Measurements from ENCODE around the gene CCL4L2. TPM values are rescaled to one million over a fixed set of nuclear protein-coding genes. Genes with fewer than 3 reads are reported as not detected.
"Not testable (repeated sequence)": the region's sequence is repeated elsewhere in the genome, so short reads cannot be mapped to it uniquely, and the experiment has no call there.

CCL4L2 gene
- total RNA-seq, 1 experiment from 2014 or later = not detected

GRCh38 chr17:36222967-36223366 lies 12.1 kb downstream of the CCL4L2 start:
- H3K36me3 ChIP-seq; DNase-seq (ENCODE audit: low read depth in 1 of 2, low spot score in 2 of 2); H3K4me1 ChIP-seq (replicated peaks): not testable (repeated sequence)

GRCh38 chr17:36229644-36230043 lies 18.8 kb downstream of the CCL4L2 start:
- not testable (repeated sequence) for H3K4me3 ChIP-seq; H3K27ac ChIP-seq; H3K9me3 ChIP-seq (replicated peaks); H3K4me1 ChIP-seq (replicated peaks); H3K36me3 ChIP-seq; DNase-seq (ENCODE audit: low read depth in 1 of 2, low spot score in 2 of 2); H3K27me3 ChIP-seq (replicated peaks)

More at GRCh38 chr17:36222967-36223366, 12.1 kb downstream of the CCL4L2 start:
- not testable (repeated sequence) for H3K9me3 ChIP-seq (replicated peaks); H3K27ac ChIP-seq; H3K27me3 ChIP-seq (replicated peaks); H3K4me3 ChIP-seq

GRCh38 chr17:36242046-36242445 lies 31.2 kb downstream of the CCL4L2 start:
- H3K4me3 ChIP-seq; DNase-seq (ENCODE audit: low read depth in 1 of 2, low spot score in 2 of 2); H3K4me1 ChIP-seq (replicated peaks); H3K9me3 ChIP-seq (replicated peaks); H3K27ac ChIP-seq; H3K27me3 ChIP-seq (replicated peaks); H3K36me3 ChIP-seq: not testable (repeated sequence)

Other genes with a start within 250 kb of the CCL4L2 start
- not detected in 2 replicates for gene CCL16, start 229.6 kb upstream of the CCL4L2 start, total RNA-seq (2014; rRNA removed; shearing (Covaris generic))
- gene CCL14, start 224.3 kb upstream of the CCL4L2 start, total RNA-seq (2014; rRNA removed; shearing (Covaris generic)) = not detected in 2 replicates
- gene CCL15, start 209.5 kb upstream of the CCL4L2 start, total RNA-seq (2014; rRNA removed; shearing (Covaris generic)) = not detected in 2 replicates
- not detected in 2 replicates for gene CCL23, start 193.1 kb upstream of the CCL4L2 start, total RNA-seq (2014; rRNA removed; shearing (Covaris generic))
- gene CCL18, start 146.8 kb upstream of the CCL4L2 start, total RNA-seq (2014; rRNA removed; shearing (Covaris generic)) = not detected in 2 replicates
- gene CCL3, start 120.9 kb upstream of the CCL4L2 start, total RNA-seq (2014; rRNA removed; shearing (Covaris generic)) = not detected in 2 replicates
- not detected in 2 replicates for gene CCL4, start 107.2 kb upstream of the CCL4L2 start, total RNA-seq (2014; rRNA removed; shearing (Covaris generic))
- gene TBC1D3B, start 34.4 kb upstream of the CCL4L2 start, total RNA-seq (2014; rRNA removed; shearing (Covaris generic)) = 0.66 TPM in 1 of 2 replicates, not detected in the other
- gene CCL3L1, start 14.3 kb upstream of the CCL4L2 start, total RNA-seq (2014; rRNA removed; shearing (Covaris generic)) = not detected in 2 replicates
- gene TBC1D3I, start 53.5 kb downstream of the CCL4L2 start, total RNA-seq (2014; rRNA removed; shearing (Covaris generic)) = 0.03 TPM in 1 of 2 replicates, not detected in the other
- gene TBC1D3G, start 112.8 kb downstream of the CCL4L2 start, total RNA-seq (2014; rRNA removed; shearing (Covaris generic)) = not detected in 2 replicates
- not detected in 2 replicates for gene TBC1D3H, start 177.4 kb downstream of the CCL4L2 start, total RNA-seq (2014; rRNA removed; shearing (Covaris generic))

All from SJSA1 (cell line).